Erythroblast (primary cell): ENCODE results near the gene ENTPD1.
A peak's percentile ranks its signal among the peaks of the same experiment; 100 is the strongest.

Source experiments
- GATA1 ChIP-seq: IDR thresholded peaks from 2 replicates; pipeline ENCODE4 v1.6.1; 2011; ENCODE audit warnings: low read depth, mild to moderate bottlenecking, control low read depth, low read length, moderate library complexity
- POLR2A ChIP-seq: IDR thresholded peaks from 2 replicates; pipeline ENCODE4 v1.6.1; 2011; ENCODE audit warnings: mild to moderate bottlenecking, low read length

- TF ChIP-seq POLR2A (peak; percentile 48), GATA1 (no peak)
These were observed 151.7 kb downstream of the ENTPD1 start, which contains the start of gene CC2D2B for GRCh38 chr10:95907456-95908253.
